T-cell (primary cell): ENCODE results near the gene NDN. TPM values are rescaled to one million over a fixed set of nuclear protein-coding genes. Genes with fewer than 3 reads are reported as not detected.
A peak's percentile ranks its signal among the peaks of the same experiment; 100 is the strongest.
"Not testable (repeated sequence)": the region's sequence is repeated elsewhere in the genome, so short reads cannot be mapped to it uniquely, and the experiment has no call there.

Experiments
- ATAC-seq, 4 experiments: fragments of 200-7000 bp in 3 of 4; fragments of 150-1000 bp in 1 of 4; cut with Tn5 transposase; replicated peaks in 1 of 4; 1 replicate in 3 of 4; 2 replicates in 1 of 4; pipeline ENCODE4 v1.10.0; 2021; ENCODE audit warnings: moderate library complexity in 3 of 4, mild to moderate bottlenecking in 2 of 4, moderate number of reproducible peaks in 1 of 4
- CTCF ChIA-PET, 2 donors: fragments of 300-600 bp; sonication (Branson Sonifier 250); formaldehyde crosslinking; loops; one replicate each; lab custom pipeline; 2022; ENCODE audit warnings: antibody characterized with exemption in 2 of 2; lab: Charles Lee
- POLR2A ChIA-PET, 2 donors: fragments of 300-600 bp; sonication (Branson Sonifier 250); formaldehyde crosslinking; loops; one replicate each; lab custom pipeline; 2022; ENCODE audit warnings: antibody characterized with exemption in 2 of 2; lab: Charles Lee
- DNase-seq, 35 experiments: peaks; one replicate each; pipeline versions ENCODE4 v3.0.0 to v3.0.0-alpha.2; 2013 to 2023
- H3K27ac ChIP-seq: one replicate; pipeline ENCODE4 v1.5.1; 2013; ENCODE audit warnings: low read length
- H3K27me3 ChIP-seq, 2 experiments: replicated peaks in 1 of 2; 1 replicate in 1 of 2; 2 replicates in 1 of 2; pipeline versions ENCODE4 v1.6.1 to v1.7.0; 2013; ENCODE audit warnings: low read length in 1 of 2, mixed read lengths in 1 of 2; ENCODE audit not compliant: control insufficient read depth in 2 of 2, insufficient read depth in 2 of 2; ENCODE audit errors: extremely low read depth in 1 of 2
- H3K36me3 ChIP-seq, 2 donors: 1 replicate in 1 of 2; 2 replicates in 1 of 2; pipeline versions ENCODE4 v1.6.1 to v1.7.0; 2013; ENCODE audit warnings: low read length in 1 of 2; ENCODE audit not compliant: control insufficient read depth in 2 of 2, insufficient read depth in 1 of 2; ENCODE audit errors: extremely low read depth in 1 of 2
- H3K4me1 ChIP-seq, 2 experiments: 1 replicate in 1 of 2; 2 replicates in 1 of 2; pipeline versions ENCODE4 v1.6.1 to v1.7.0; 2013; ENCODE audit warnings: low read length in 2 of 2, mixed read lengths in 1 of 2; ENCODE audit not compliant: insufficient read depth in 2 of 2, control insufficient read depth in 1 of 2; ENCODE audit errors: extremely low read depth in 1 of 2
- H3K4me3 ChIP-seq, 2 donors: 1 replicate in 1 of 2; 2 replicates in 1 of 2; pipeline versions ENCODE4 v1.5.1 to v1.7.0; 2013; ENCODE audit warnings: mild to moderate bottlenecking in 2 of 2, low read length in 1 of 2, moderate library complexity in 1 of 2; ENCODE audit not compliant: control insufficient read depth in 1 of 2; ENCODE audit errors: extremely low read depth in 1 of 2
- H3K9me3 ChIP-seq: 2 replicates; pipeline ENCODE4 v1.7.0; 2013
- H3K27ac Mint-ChIP-seq, 2 donors: one replicate each; pipeline ENCODE4 v1.8.0; 2020 to 2021; ENCODE audit warnings: mild to moderate bottlenecking in 2 of 2, mixed read lengths in 2 of 2
- H3K27me3 Mint-ChIP-seq, 2 donors: one replicate each; pipeline ENCODE4 v1.8.0; 2021 to 2022; ENCODE audit warnings: mixed read lengths in 2 of 2
- H3K36me3 Mint-ChIP-seq: one replicate; pipeline ENCODE4 v1.8.0; 2021; ENCODE audit warnings: mixed read lengths
- H3K4me1 Mint-ChIP-seq, 3 donors: one replicate each; pipeline ENCODE4 v1.8.0; 2020 to 2022; ENCODE audit warnings: mixed read lengths in 3 of 3, mild to moderate bottlenecking in 1 of 3
- H3K4me3 Mint-ChIP-seq, 3 donors: one replicate each; pipeline ENCODE4 v1.8.0; 2020 to 2022; ENCODE audit warnings: mild to moderate bottlenecking in 3 of 3, mixed read lengths in 3 of 3, moderate library complexity in 3 of 3
- H3K9me3 Mint-ChIP-seq, 3 donors: one replicate each; pipeline ENCODE4 v1.8.0; 2020 to 2022; ENCODE audit warnings: mixed read lengths in 3 of 3
- WGBS: methylation state at CpG from one replicate; pipeline ENCODE4 v1.1.5; 2013; ENCODE audit warnings: missing lambda C conversion rate; ENCODE audit not compliant: insufficient coverage; 5-methylcytosine and 5-hydroxymethylcytosine counted together
- total RNA-seq, 35 experiments: library from RNA in 6 of 35; stranded (reverse) in 6 of 35; fragments of 120-200 nt in 1 of 35; gene quantifications; one replicate each; pipeline versions ENCODE4 v1.2.1 to v1.2.4 and lab custom pipeline; 2013 to 2026

The NDN gene, protein sequence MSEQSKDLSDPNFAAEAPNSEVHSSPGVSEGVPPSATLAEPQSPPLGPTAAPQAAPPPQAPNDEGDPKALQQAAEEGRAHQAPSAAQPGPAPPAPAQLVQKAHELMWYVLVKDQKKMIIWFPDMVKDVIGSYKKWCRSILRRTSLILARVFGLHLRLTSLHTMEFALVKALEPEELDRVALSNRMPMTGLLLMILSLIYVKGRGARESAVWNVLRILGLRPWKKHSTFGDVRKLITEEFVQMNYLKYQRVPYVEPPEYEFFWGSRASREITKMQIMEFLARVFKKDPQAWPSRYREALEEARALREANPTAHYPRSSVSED
- total RNA-seq (under 1 TPM in 4 of 5 donors, not detected in 1; 0.16 to 0.39 (median 0.28) TPM), total RNA-seq (lab: John Stamatoyannopoulos, UW) (0 to 0.74 (median 0.12) reads per million in 29 experiments)
- total RNA-seq (2013): 0.76 TPM

DNA sequence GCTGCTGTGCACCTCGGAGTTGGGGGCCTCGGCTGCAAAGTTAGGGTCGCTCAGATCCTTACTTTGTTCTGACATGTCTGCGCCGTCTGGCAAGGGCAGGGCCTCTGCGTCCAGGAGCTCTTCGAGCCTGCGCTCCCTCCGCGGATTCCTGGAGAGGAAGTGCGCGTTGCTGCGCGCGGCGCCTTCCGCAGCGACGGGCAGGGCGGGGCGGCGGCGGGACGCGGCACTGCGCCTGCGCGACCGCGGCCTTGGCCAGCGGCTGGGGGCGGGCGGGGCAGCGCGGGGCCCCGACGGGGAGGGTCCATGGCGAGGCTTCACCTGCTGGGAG is at the start of gene NDN:
TSS of gene NDN (minus strand) at position 163 of the 328 bp plus-strand sequence. CDS start at position 75, 88 bp downstream.
- peaks cover 0 to 6% (median 6%) of the 10 kb centered on the region in 3 donors for H3K9me3 Mint-ChIP-seq
- H3K27ac Mint-ChIP-seq: no peak within 1 kb of the TSS
- 34% methylated on average over 23 of the region's 38 CpGs for WGBS
- peaks cover 4 to 8% of the 10 kb centered on the region in 2 donors for H3K27me3 Mint-ChIP-seq
- Histone ChIP-seq H3K4me3 (peak within 1 kb of the TSS in 1 of 2 donors; percentile 33), H3K27me3 (peaks cover 0 to 7% of the 10 kb centered on the region in 2 experiments), H3K27ac (no peak within 1 kb of the TSS), H3K36me3 (no peaks in the 10 kb centered on the region), H3K4me1 (no peaks in the 10 kb centered on the region), H3K9me3 (no peaks in the 10 kb centered on the region)
- H3K36me3 Mint-ChIP-seq: no peaks in the 10 kb centered on the region
- POLR2A ChIA-PET: no interaction called here
- no peak for DNase-seq
- no peaks in the 10 kb centered on the region for H3K4me1 Mint-ChIP-seq
- CTCF ChIA-PET: interaction anchor here in 1 of 2 donors (0.7 kb wide), 1 partner anchor 14 kb away, joined by 3 read pairs; no protein-coding TSS in a partner anchor
- H3K4me3 Mint-ChIP-seq: no peak within 1 kb of the TSS
- ATAC-seq: no peak

DNA sequence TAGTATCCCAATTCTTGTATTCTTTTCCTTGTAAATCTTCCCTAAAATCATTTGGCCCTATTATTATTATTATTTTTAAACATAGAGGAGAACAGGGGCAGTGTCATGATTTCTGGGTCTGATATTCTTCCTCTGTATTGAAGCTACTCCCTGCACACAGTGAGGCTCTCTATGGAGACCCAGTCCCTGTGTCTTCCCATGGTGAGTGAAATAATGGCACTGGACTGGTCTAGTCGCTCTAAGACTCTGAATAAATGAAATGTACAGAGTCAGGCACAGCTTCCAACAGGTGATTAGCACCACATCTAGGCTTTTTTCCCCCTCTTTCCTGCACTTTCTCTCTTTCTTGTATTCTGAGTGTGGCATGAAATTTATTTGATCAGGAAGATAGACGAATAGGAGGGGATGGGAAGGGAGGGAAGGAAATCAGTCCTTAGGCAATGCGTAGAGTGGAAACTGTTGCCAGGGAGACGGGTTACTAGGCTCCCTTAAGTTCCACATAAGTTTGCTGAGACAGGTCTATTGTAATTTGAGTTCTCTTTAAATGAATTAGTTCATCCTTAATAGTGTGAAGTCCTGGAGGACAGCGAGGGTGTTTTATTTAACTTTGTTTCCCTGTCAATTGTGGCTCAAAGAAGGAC is 49.0 kb upstream of the NDN start:
- no peak for ATAC-seq
- H3K9me3 ChIP-seq: no peaks in the 10 kb centered on the region
- no peak overlapping the region for H3K4me3 Mint-ChIP-seq

DNA sequence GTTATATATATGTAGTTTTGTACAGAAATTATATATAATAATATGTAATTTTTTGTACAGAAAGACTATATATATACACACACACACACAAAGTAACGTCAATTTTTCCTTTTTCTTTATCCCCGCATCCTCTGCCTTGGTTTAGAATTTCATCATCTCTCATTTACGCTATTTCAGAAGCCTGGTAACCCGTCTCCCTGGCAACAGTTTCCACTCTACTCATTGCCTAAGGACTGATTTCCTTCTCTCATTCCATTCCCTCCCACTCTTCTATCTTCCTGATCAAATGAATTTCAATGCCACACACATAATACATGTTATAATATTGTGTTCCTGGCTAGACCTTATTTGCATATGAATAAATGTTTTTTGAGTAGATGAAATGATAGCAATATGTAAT is 47.8 kb upstream of the NDN start:
- no peak overlapping the region for H3K27ac Mint-ChIP-seq
- no peaks in the 10 kb centered on the region for H3K4me1 Mint-ChIP-seq
- no peaks in the 10 kb centered on the region for H3K36me3 Mint-ChIP-seq
- Histone ChIP-seq H3K4me1 (no peaks in the 10 kb centered on the region), H3K36me3 (no peaks in the 10 kb centered on the region), H3K27ac (no peak overlapping the region), H3K27me3 (no peaks in the 10 kb centered on the region), H3K4me3 (no peak overlapping the region), H3K9me3 (no peaks in the 10 kb centered on the region)
- H3K4me3 Mint-ChIP-seq: no peak overlapping the region
- CTCF ChIA-PET: no interaction called here
- H3K9me3 Mint-ChIP-seq: peaks cover 4 to 16% (median 9%) of the 10 kb centered on the region in 3 donors
- DNase-seq: no peak
- POLR2A ChIA-PET: no interaction called here
- no peak for ATAC-seq
- no peaks in the 10 kb centered on the region for H3K27me3 Mint-ChIP-seq
- WGBS: 60% methylated on average over 2 of the region's 4 CpGs

More for the DNA sequence above, 49.0 kb upstream of the NDN start:
- no peak overlapping the region for H3K4me3 ChIP-seq
- H3K27me3 ChIP-seq: no peaks in the 10 kb centered on the region
- Mint-ChIP-seq H3K36me3 (no peaks in the 10 kb centered on the region), H3K4me1 (no peaks in the 10 kb centered on the region), H3K27me3 (no peaks in the 10 kb centered on the region), H3K27ac (no peak overlapping the region), H3K9me3 (peaks cover 5 to 17% (median 15%) of the 10 kb centered on the region in 3 donors)
- H3K27ac ChIP-seq: no peak overlapping the region
- POLR2A ChIA-PET: no interaction called here
- WGBS: 53% methylated on average over 3 of the region's 5 CpGs
- DNase-seq: no peak
- CTCF ChIA-PET: no interaction called here
- no peaks in the 10 kb centered on the region for H3K36me3 ChIP-seq
- no peaks in the 10 kb centered on the region for H3K4me1 ChIP-seq

DNA sequence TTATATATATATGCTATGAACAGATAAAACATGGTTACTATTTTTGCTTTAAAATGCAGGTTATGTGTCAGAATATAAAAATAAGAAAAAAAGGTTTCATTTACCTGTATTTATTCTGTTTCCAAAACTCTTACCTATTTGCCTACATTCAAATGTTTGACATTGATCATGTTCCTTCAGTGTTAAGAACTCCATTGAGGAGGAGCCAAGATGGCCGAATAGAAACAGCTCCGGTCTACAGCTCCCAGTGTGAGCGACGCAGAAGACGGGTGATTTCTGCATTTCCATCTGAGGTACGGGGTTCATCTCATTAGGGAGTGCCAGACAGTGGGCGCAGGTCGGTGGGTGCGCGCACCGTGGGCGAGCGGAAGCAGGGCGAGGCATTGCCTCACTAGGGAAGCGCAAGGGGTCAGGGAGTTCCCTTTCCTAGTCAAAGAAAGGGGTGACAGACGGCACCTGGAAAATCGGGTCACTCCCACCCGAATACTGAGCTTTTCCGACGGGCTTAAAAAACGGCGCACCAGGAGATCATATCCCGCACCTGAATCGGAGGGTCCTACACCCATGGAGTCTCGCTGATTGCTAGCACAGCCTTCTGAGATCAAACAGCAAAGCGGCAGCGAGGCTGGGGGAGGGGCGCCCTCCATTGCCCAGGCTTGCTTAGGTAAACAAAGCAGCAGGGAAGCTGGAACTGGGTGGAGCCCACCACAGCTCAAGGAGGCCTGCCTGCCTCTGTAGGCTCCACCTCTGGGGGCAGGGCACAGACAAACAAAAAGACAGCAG is 27.0 kb upstream of the NDN start:
- CTCF ChIA-PET, H3K27ac Mint-ChIP-seq, ATAC-seq, H3K36me3 Mint-ChIP-seq, H3K4me3 ChIP-seq, H3K4me3 Mint-ChIP-seq, H3K36me3 ChIP-seq, H3K4me1 Mint-ChIP-seq, POLR2A ChIA-PET, H3K27me3 ChIP-seq, H3K27ac ChIP-seq, H3K9me3 ChIP-seq, H3K27me3 Mint-ChIP-seq, H3K9me3 Mint-ChIP-seq, H3K4me1 ChIP-seq, DNase-seq: not testable (repeated sequence)
- 84% methylated on average over 25 of the region's 28 CpGs for WGBS

DNA sequence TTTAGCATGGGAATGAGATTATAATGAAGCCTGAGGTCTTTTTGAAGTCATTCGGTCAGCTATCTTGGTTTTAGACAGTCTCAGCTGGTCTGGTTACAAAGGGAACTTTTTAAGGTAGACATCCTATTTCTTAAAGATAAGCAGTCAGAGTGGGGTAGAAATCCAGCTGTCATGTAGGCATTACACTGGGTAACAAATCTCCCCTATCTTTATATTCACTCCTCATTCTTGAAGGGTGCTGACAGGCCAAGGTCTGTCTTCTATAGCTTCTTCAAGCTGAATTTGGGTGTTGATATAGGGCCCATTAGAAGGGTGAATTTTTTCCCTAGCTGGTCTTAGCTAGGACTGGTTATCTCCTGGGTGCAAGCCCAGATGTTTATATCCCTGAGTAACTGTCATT is 21.2 kb upstream of the NDN start:
- DNase-seq: no peak
- H3K4me3 Mint-ChIP-seq: no peak overlapping the region
- 86% methylated on average over 1 of the region's 1 CpG for WGBS
- no peak overlapping the region for H3K27ac ChIP-seq
- H3K36me3 Mint-ChIP-seq: no peaks in the 10 kb centered on the region
- H3K9me3 Mint-ChIP-seq: peaks cover 5 to 19% (median 17%) of the 10 kb centered on the region in 3 donors
- no peaks in the 10 kb centered on the region for H3K36me3 ChIP-seq
- no peak overlapping the region for H3K27ac Mint-ChIP-seq
- no peaks in the 10 kb centered on the region for H3K27me3 Mint-ChIP-seq
- POLR2A ChIA-PET: no interaction called here
- peaks cover 3% of the 10 kb centered on the region for H3K9me3 ChIP-seq
- no peaks in the 10 kb centered on the region for H3K4me1 Mint-ChIP-seq
- no peak overlapping the region for H3K4me3 ChIP-seq
- CTCF ChIA-PET: no interaction called here
- no peaks in the 10 kb centered on the region for H3K27me3 ChIP-seq
- H3K4me1 ChIP-seq: no peaks in the 10 kb centered on the region
- no peak for ATAC-seq

DNA sequence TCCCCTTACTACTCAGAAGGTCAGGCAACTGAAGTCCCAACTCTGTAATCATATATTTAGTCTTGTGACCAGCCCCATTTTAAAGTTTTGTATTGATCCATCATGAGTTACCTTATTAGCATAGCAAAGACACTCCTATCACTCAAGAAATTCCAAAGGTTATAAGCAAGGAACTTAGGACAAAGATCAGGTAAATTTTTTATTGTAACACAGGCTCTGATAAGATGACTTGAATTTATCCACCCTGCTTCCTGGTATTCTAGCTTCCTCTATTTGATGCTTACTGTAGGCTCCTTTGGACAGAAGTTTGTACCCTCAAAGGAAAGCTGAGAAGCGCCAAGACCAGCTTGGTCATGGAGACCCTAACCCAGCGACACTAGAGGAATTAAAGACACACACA is 8.2 kb upstream of the NDN start:
- Histone ChIP-seq H3K9me3 (no peaks in the 10 kb centered on the region), H3K36me3 (no peaks in the 10 kb centered on the region), H3K27ac (no peak overlapping the region), H3K4me3 (no peak overlapping the region), H3K4me1 (no peaks in the 10 kb centered on the region), H3K27me3 (no peaks in the 10 kb centered on the region)
- ChIA-PET CTCF (no interaction called here), POLR2A (no interaction called here)
- ATAC-seq (no peak), DNase-seq (no peak)
- no CpG with 5 or more reads among the region's 2 CpGs for WGBS
- Mint-ChIP-seq H3K36me3 (no peaks in the 10 kb centered on the region), H3K27me3 (no peaks in the 10 kb centered on the region), H3K9me3 (peaks cover 3 to 6% (median 6%) of the 10 kb centered on the region in 3 donors), H3K4me1 (no peaks in the 10 kb centered on the region), H3K4me3 (no peak overlapping the region), H3K27ac (no peak overlapping the region)
